ENCODE results near the gene SNX25.

Gene SNX25

DNA sequence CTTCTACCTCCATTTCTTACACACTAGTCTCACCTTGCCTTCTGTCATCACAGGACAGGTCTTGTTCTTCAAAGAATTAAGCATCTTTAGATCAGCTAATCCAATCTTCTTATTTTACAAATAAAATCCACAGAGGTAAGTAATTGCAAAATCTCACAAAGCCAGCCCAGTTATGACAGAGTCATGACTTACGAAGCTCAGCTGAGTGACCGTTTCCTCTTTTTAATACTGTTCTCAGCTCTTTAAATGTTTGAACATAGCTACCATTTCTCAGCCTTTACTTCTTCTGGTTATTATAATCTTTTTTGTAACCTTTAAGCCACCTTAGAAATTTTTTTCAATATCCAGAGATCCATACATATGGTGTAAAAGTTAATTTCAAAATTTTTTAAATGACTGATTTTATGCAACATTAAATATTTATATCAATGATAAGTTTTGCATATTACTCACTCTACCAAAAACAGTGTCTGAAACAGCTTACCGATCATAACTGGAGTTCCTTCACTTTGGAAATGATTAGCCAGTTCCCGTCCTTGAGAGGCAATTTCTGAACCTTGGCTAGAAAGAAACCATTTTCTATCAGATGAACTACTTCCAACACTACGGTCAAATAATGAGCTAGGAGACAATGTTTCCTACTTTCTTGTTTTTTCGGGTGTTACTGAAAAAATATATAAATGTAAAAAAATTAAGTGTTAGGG is 196.1 kb downstream of the SNX25 start:
- DNase-seq (ENCODE audit: low spot score) = no peak

DNA sequence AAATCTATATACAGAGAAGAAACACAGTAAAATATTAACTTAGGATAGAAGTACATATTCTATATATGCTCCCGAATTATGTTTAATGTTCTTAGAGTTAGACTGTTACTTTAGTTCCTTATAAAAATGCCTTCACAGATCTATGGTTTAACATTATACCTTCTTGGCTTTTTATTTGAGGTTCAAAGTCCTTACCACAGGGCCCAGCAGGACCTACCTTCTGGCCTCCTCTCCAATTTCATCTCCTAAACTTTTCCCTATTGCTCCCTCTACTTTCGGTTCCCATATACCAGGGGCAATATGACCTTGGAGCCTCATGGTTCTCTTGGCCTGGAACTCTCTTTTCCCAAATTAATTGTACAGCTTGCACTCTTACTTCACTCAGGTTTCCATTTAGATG is 199.0 kb downstream of the SNX25 start:
- DNase-seq (ENCODE audit: low spot score) = no peak

- DNase-seq (ENCODE audit: low spot score) = no peak
These were observed 202.5 kb downstream of the SNX25 start for GRCh38 chr4:185411849-185412248.

- DNase-seq (ENCODE audit: low spot score) = no peak
These were observed 203.0 kb downstream of the SNX25 start for GRCh38 chr4:185412412-185412811.
